Measurements from ENCODE around the gene MRPS35. TPM values are rescaled to one million over a fixed set of nuclear protein-coding genes. Genes with fewer than 3 reads are reported as not detected.

The MRPS35 gene
- total and polyA plus RNA-seq, 2 donors (not counting 1 experiment from before 2014, with no cell fraction given): 17.4 to 24.5 TPM

DNA sequence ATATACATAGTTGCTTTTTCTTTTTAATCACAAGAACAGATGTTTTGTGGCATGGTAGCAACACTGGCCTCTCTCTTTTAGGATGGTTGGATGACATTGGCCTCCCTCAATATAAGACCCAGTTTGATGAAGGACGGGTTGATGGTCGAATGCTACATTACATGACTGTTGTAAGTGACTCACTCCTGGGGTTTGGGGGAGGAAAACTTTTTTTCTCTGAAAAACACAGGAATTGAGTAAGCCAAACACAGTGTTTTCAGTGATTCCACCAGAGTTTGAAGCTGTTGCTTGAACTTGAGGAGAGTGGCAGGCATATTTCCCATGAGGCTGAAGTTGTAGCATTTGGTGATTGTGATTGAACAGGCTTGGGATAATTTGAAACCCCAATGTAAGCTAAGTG lies 28.1 kb upstream of the MRPS35 start:
- H3K4me3 ChIP-seq (ENCODE audit: control extremely low read depth in 1 of 5, extremely low read depth in 1 of 5, insufficient read depth in 1 of 5, low read depth in 2 of 5, low read length in 4 of 5): no peak overlapping the region
- WGBS (ENCODE audit: insufficient coverage): no CpG with 5 or more reads among the region's 2 CpGs
- H3K4me2 ChIP-seq (replicated peaks; ENCODE audit: low read depth, low read length, poor library complexity, severe bottlenecking): no peak overlapping the region
- H3K4me1 ChIP-seq (ENCODE audit: control insufficient read depth in 2 of 2, insufficient read depth in 2 of 2, low read length in 2 of 2): no peaks in the 10 kb centered on the region
- ATAC-seq (ENCODE audit: low read depth): no peak
- Mint-ChIP-seq H3K27me3 (no peaks in the 10 kb centered on the region), H3K4me3 (no peak overlapping the region), H3K4me1 (no peaks in the 10 kb centered on the region), H3K9me3 (ENCODE audit: insufficient read depth) (peaks cover 3% of the 10 kb centered on the region), H3K27ac (no peak overlapping the region)
- no peaks in the 10 kb centered on the region for H3K9me3 ChIP-seq (ENCODE audit: control extremely low read depth in 1 of 3, control insufficient read depth in 2 of 3, insufficient read depth in 1 of 3, low read length in 2 of 3)
- peaks cover 5 to 12% of the 10 kb centered on the region in 2 experiments for H3K36me3 ChIP-seq (replicated peaks in 1 of 2; ENCODE audit: control extremely low read depth in 1 of 2, control insufficient read depth in 1 of 2, extremely low read depth in 1 of 2, insufficient read depth in 2 of 2, low read length in 1 of 2)
- ChIA-PET POLR2A (no interaction called here), CTCF (no interaction called here)
- no peak overlapping the region for H3K9ac ChIP-seq (ENCODE audit: low read length)
- no peaks in the 10 kb centered on the region for H3K79me2 ChIP-seq (ENCODE audit: control insufficient read depth, insufficient read depth, low read length)
- DNase-seq: no peak
- no peaks in the 10 kb centered on the region for H3K27me3 ChIP-seq (replicated peaks in 1 of 4; ENCODE audit: control extremely low read depth in 1 of 4, control insufficient read depth in 3 of 4, insufficient read depth in 4 of 4, low read length in 3 of 4)
- no peaks in the 10 kb centered on the region for H4K20me1 ChIP-seq (ENCODE audit: control insufficient read depth, insufficient read depth, low read length, poor library complexity, severe bottlenecking)
- intact Hi-C loops (cut with micrococcal nuclease): no loop called here
- no peak overlapping the region for H3K27ac ChIP-seq (ENCODE audit: low read length in 2 of 2)
- no peak overlapping the region for H2AFZ ChIP-seq (ENCODE audit: insufficient read depth, low read depth, low read length, poor library complexity, severe bottlenecking)
- TF ChIP-seq EZH2 (IDR thresholded peaks at IDR 0.05; ENCODE audit: borderline replicate concordance, insufficient read depth, low read depth, low read length, poor library complexity, severe bottlenecking): no peak
- TF ChIP-seq, protein P1, sequence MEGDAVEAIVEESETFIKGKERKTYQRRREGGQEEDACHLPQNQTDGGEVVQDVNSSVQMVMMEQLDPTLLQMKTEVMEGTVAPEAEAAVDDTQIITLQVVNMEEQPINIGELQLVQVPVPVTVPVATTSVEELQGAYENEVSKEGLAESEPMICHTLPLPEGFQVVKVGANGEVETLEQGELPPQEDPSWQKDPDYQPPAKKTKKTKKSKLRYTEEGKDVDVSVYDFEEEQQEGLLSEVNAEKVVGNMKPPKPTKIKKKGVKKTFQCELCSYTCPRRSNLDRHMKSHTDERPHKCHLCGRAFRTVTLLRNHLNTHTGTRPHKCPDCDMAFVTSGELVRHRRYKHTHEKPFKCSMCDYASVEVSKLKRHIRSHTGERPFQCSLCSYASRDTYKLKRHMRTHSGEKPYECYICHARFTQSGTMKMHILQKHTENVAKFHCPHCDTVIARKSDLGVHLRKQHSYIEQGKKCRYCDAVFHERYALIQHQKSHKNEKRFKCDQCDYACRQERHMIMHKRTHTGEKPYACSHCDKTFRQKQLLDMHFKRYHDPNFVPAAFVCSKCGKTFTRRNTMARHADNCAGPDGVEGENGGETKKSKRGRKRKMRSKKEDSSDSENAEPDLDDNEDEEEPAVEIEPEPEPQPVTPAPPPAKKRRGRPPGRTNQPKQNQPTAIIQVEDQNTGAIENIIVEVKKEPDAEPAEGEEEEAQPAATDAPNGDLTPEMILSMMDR (IDR thresholded peaks at IDR 0.05): no peak

DNA sequence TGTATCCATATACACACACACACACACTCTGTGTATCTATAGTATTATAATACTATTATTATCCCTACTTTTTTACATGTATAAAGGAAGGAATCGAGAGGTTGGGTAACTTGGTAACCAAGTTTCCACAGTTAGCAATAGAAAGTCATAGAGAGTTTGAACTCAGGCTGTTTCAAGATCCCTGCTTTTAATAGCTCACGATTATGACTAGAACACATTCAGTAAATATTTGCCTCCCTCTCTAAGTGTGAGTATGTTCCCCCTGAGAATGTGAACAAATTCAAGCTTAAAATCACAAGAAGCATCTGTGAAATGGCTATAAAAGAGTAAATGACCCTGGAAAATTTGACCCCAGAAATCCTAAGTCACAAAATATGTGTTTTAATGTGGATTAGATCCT lies 25.4 kb upstream of the MRPS35 start:
- DNase-seq (no peak), ATAC-seq (ENCODE audit: low read depth) (no peak)
- Histone ChIP-seq H3K9me3 (ENCODE audit: control extremely low read depth in 1 of 3, control insufficient read depth in 2 of 3, insufficient read depth in 1 of 3, low read length in 2 of 3) (no peaks in the 10 kb centered on the region), H3K27ac (ENCODE audit: low read length in 2 of 2) (no peak overlapping the region), H3K4me3 (ENCODE audit: control extremely low read depth in 1 of 5, extremely low read depth in 1 of 5, insufficient read depth in 1 of 5, low read depth in 2 of 5, low read length in 4 of 5) (no peak overlapping the region), H3K4me1 (ENCODE audit: control insufficient read depth in 2 of 2, insufficient read depth in 2 of 2, low read length in 2 of 2) (no peaks in the 10 kb centered on the region), H3K36me3 (replicated peaks in 1 of 2; ENCODE audit: control extremely low read depth in 1 of 2, control insufficient read depth in 1 of 2, extremely low read depth in 1 of 2, insufficient read depth in 2 of 2, low read length in 1 of 2) (peaks cover 3 to 5% of the 10 kb centered on the region in 2 experiments), H2AFZ (ENCODE audit: insufficient read depth, low read depth, low read length, poor library complexity, severe bottlenecking) (no peak overlapping the region), H3K79me2 (ENCODE audit: control insufficient read depth, insufficient read depth, low read length) (no peaks in the 10 kb centered on the region), H4K20me1 (ENCODE audit: control insufficient read depth, insufficient read depth, low read length, poor library complexity, severe bottlenecking) (no peaks in the 10 kb centered on the region), H3K9ac (ENCODE audit: low read length) (no peak overlapping the region), H3K4me2 (replicated peaks; ENCODE audit: low read depth, low read length, poor library complexity, severe bottlenecking) (no peak overlapping the region), H3K27me3 (replicated peaks in 1 of 4; ENCODE audit: control extremely low read depth in 1 of 4, control insufficient read depth in 3 of 4, insufficient read depth in 4 of 4, low read length in 3 of 4) (no peaks in the 10 kb centered on the region)
- Mint-ChIP-seq H3K27ac (no peak overlapping the region), H3K27me3 (no peaks in the 10 kb centered on the region), H3K4me3 (no peak overlapping the region), H3K9me3 (ENCODE audit: insufficient read depth) (no peaks in the 10 kb centered on the region), H3K4me1 (no peaks in the 10 kb centered on the region)
- intact Hi-C loops (cut with micrococcal nuclease): no loop called here
- no peak for TF ChIP-seq EZH2 (IDR thresholded peaks at IDR 0.05; ENCODE audit: borderline replicate concordance, insufficient read depth, low read depth, low read length, poor library complexity, severe bottlenecking)
- POLR2A ChIA-PET: no interaction called here
- CTCF ChIA-PET: no interaction called here
- WGBS (ENCODE audit: insufficient coverage): no CpG with 5 or more reads among the region's 2 CpGs
